ENCODE data around the gene CPNE7. TPM values are rescaled to one million over a fixed set of nuclear protein-coding genes. Genes with fewer than 3 reads are reported as not detected.
A peak's percentile ranks its signal among the peaks of the same experiment; 100 is the strongest.

Gene CPNE7
- total and polyA plus RNA-seq, 2 donors (not counting 1 experiment from before 2014, with no cell fraction given), result 0.51 to 0.76 TPM

DNA sequence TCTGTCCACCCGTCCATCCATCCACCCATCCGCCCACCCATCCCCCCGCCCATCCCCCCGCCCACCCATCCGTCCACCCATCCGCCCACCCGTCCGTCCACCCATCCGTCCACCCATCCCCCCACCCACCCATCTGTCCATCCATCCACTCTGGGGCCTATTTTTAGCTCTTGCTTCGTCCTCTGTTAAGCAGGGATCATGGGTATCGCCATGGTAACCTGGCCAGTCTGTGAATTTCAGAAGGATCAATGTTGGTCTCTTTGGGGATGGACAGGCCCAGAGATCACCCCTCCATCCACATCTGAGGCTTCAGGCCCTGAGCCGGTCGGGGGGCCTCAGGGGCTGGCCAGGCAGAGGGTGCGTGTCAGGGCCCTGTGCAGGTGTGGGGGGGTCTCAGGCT is 22.6 kb downstream of the CPNE7 start:
- DNase-seq (no peak), ATAC-seq (ENCODE audit: low read depth) (no peak)
- no peaks in the 10 kb centered on the region for H3K9me3 ChIP-seq (ENCODE audit: control extremely low read depth in 1 of 3, control insufficient read depth in 2 of 3, insufficient read depth in 1 of 3, low read length in 2 of 3)
- no peak overlapping the region for H3K4me2 ChIP-seq (replicated peaks; ENCODE audit: low read depth, low read length, poor library complexity, severe bottlenecking)
- TF ChIP-seq CTCF (IDR thresholded peaks at IDR 0.05) (no peak), EZH2 (IDR thresholded peaks at IDR 0.05; ENCODE audit: borderline replicate concordance, insufficient read depth, low read depth, low read length, poor library complexity, severe bottlenecking) (no peak)
- no peak overlapping the region for H3K27ac Mint-ChIP-seq
- no peaks in the 10 kb centered on the region for H3K9me3 Mint-ChIP-seq (ENCODE audit: insufficient read depth)
- no peak overlapping the region for H2AFZ ChIP-seq (ENCODE audit: insufficient read depth, low read depth, low read length, poor library complexity, severe bottlenecking)
- H4K20me1 ChIP-seq (ENCODE audit: control insufficient read depth, insufficient read depth, low read length, poor library complexity, severe bottlenecking), result no peaks in the 10 kb centered on the region
- H3K79me2 ChIP-seq (ENCODE audit: control insufficient read depth, insufficient read depth, low read length), result no peaks in the 10 kb centered on the region
- 100% methylated on average over 1 of the region's 14 CpGs for WGBS (ENCODE audit: insufficient coverage)
- CTCF ChIA-PET, result no interaction called here
- intact Hi-C loops (cut with micrococcal nuclease), result no loop called here
- H3K4me1 ChIP-seq (ENCODE audit: control insufficient read depth in 2 of 2, insufficient read depth in 2 of 2, low read length in 2 of 2), result peaks cover 7 to 10% of the 10 kb centered on the region in 2 donors
- H3K4me1 Mint-ChIP-seq, result peaks cover 7% of the 10 kb centered on the region
- POLR2A ChIA-PET, result no interaction called here
- H3K4me3 Mint-ChIP-seq, result no peak overlapping the region
- H3K27ac ChIP-seq (ENCODE audit: low read length in 2 of 2), result no peak overlapping the region
- no peak overlapping the region for H3K9ac ChIP-seq (ENCODE audit: low read length)
- H3K27me3 Mint-ChIP-seq, result peaks cover 4% of the 10 kb centered on the region
- H3K4me3 ChIP-seq (ENCODE audit: control extremely low read depth in 1 of 5, extremely low read depth in 1 of 5, insufficient read depth in 1 of 5, low read depth in 2 of 5, low read length in 4 of 5), result no peak overlapping the region
- H3K27me3 ChIP-seq (replicated peaks in 1 of 4; ENCODE audit: control extremely low read depth in 1 of 4, control insufficient read depth in 3 of 4, insufficient read depth in 4 of 4, low read length in 3 of 4), result peaks cover 0 to 14% (median 0%) of the 10 kb centered on the region in 4 experiments
- no peaks in the 10 kb centered on the region for H3K36me3 ChIP-seq (replicated peaks in 1 of 2; ENCODE audit: control extremely low read depth in 1 of 2, control insufficient read depth in 1 of 2, extremely low read depth in 1 of 2, insufficient read depth in 2 of 2, low read length in 1 of 2)

DNA sequence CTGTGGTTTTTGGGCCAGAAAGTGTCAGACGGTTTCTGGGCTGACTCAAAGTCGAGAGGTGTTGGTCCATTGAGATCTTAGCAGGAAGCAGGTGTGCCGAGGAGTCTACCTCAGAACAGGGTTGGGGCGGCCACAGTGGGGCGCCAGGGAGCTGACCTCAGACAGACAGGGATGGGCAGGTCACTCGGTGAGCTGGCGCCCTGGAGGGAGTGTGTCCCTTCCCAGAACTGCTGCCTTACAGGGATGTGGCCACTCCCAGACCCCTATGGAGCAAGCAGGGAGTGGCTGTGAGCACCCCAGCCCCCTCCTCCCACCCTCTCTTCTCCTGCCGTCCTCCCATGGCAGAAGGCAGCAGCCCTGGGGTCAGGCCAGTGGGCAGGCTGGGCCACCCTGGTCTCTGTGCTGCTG is 23.9 kb downstream of the CPNE7 start:
- Histone ChIP-seq H3K27me3 (replicated peaks in 1 of 4; ENCODE audit: control extremely low read depth in 1 of 4, control insufficient read depth in 3 of 4, insufficient read depth in 4 of 4, low read length in 3 of 4) (peaks cover 0 to 14% (median 0%) of the 10 kb centered on the region in 4 experiments), H3K4me2 (replicated peaks; ENCODE audit: low read depth, low read length, poor library complexity, severe bottlenecking) (no peak overlapping the region), H2AFZ (ENCODE audit: insufficient read depth, low read depth, low read length, poor library complexity, severe bottlenecking) (no peak overlapping the region), H3K27ac (ENCODE audit: low read length in 2 of 2) (no peak overlapping the region), H4K20me1 (ENCODE audit: control insufficient read depth, insufficient read depth, low read length, poor library complexity, severe bottlenecking) (no peaks in the 10 kb centered on the region), H3K4me1 (ENCODE audit: control insufficient read depth in 2 of 2, insufficient read depth in 2 of 2, low read length in 2 of 2) (peaks cover 7 to 10% of the 10 kb centered on the region in 2 donors), H3K79me2 (ENCODE audit: control insufficient read depth, insufficient read depth, low read length) (no peaks in the 10 kb centered on the region), H3K36me3 (replicated peaks in 1 of 2; ENCODE audit: control extremely low read depth in 1 of 2, control insufficient read depth in 1 of 2, extremely low read depth in 1 of 2, insufficient read depth in 2 of 2, low read length in 1 of 2) (no peaks in the 10 kb centered on the region), H3K9me3 (ENCODE audit: control extremely low read depth in 1 of 3, control insufficient read depth in 2 of 3, insufficient read depth in 1 of 3, low read length in 2 of 3) (no peaks in the 10 kb centered on the region), H3K9ac (ENCODE audit: low read length) (no peak overlapping the region), H3K4me3 (ENCODE audit: control extremely low read depth in 1 of 5, extremely low read depth in 1 of 5, insufficient read depth in 1 of 5, low read depth in 2 of 5, low read length in 4 of 5) (no peak overlapping the region)
- intact Hi-C loops (cut with micrococcal nuclease), result no loop called here
- DNase-seq, result no peak
- no peak for ATAC-seq (ENCODE audit: low read depth)
- CTCF ChIA-PET, result interaction anchor here (0.7 kb wide), 1 partner anchor 261 kb away, joined by 3 read pairs; no protein-coding TSS in a partner anchor
- POLR2A ChIA-PET, result no interaction called here
- TF ChIP-seq CTCF (IDR thresholded peaks at IDR 0.05) (peak; percentile 14), EZH2 (IDR thresholded peaks at IDR 0.05; ENCODE audit: borderline replicate concordance, insufficient read depth, low read depth, low read length, poor library complexity, severe bottlenecking) (no peak)
- H3K4me3 Mint-ChIP-seq, result no peak overlapping the region
- H3K27me3 Mint-ChIP-seq, result peaks cover 4% of the 10 kb centered on the region
- H3K4me1 Mint-ChIP-seq, result peaks cover 7% of the 10 kb centered on the region
- no peaks in the 10 kb centered on the region for H3K9me3 Mint-ChIP-seq (ENCODE audit: insufficient read depth)
- no peak overlapping the region for H3K27ac Mint-ChIP-seq
- whole genome bisulfite sequencing (ENCODE audit: insufficient coverage), result 37% methylated on average over 8 of the region's 8 CpGs

All from B cell (primary cell).